KMS-11 (cell line): Measurements from ENCODE around the gene SCGB1D4.
"Not testable (repeated sequence)": the region's sequence is repeated elsewhere in the genome, so short reads cannot be mapped to it uniquely, and the experiment has no call there.

ENCODE experiments used
- H2AFZ ChIP-seq: fragments of 200-600 bp; sonication (generic); 2 replicates; pipeline ENCODE4 v1.6.1; 2016; ENCODE audit warnings: antibody characterized with exemption, mixed run types, low read depth
- H3K27ac ChIP-seq: fragments of 200-600 bp; sonication (generic); 2 replicates; pipeline ENCODE4 v1.6.1; 2016; ENCODE audit warnings: mild to moderate bottlenecking, mixed run types
- H3K27me3 ChIP-seq: fragments of 200-600 bp; sonication (generic); 2 replicates; pipeline ENCODE4 v1.6.1; 2017; ENCODE audit warnings: mild to moderate bottlenecking, low read depth, mixed run types, moderate library complexity; ENCODE audit not compliant: insufficient read depth
- H3K36me3 ChIP-seq: fragments of 200-600 bp; sonication (generic); 2 replicates; pipeline ENCODE4 v1.6.1; 2017; ENCODE audit warnings: mild to moderate bottlenecking, mixed run types; ENCODE audit not compliant: insufficient read depth
- H3K4me1 ChIP-seq: fragments of 200-600 bp; sonication (generic); 2 replicates; pipeline ENCODE4 v1.6.1; 2016; ENCODE audit warnings: mild to moderate bottlenecking, low read depth, mixed run types; ENCODE audit not compliant: poor library complexity, severe bottlenecking
- H3K4me2 ChIP-seq: fragments of 200-600 bp; sonication (generic); 2 replicates; pipeline ENCODE4 v1.7.0; 2016; ENCODE audit warnings: mild to moderate bottlenecking, mixed run types
- H3K4me3 ChIP-seq: fragments of 200-600 bp; sonication (generic); IDR thresholded peaks from 2 replicates; pipeline ENCODE4 v1.6.1; 2017; ENCODE audit warnings: low read depth, low read length, mixed read lengths; ENCODE audit not compliant: insufficient read depth
- H3K79me2 ChIP-seq: fragments of 200-600 bp; sonication (generic); 2 replicates; pipeline ENCODE4 v1.6.1; 2016; ENCODE audit warnings: low read depth, mixed run types; ENCODE audit not compliant: insufficient read depth
- H3K9ac ChIP-seq: fragments of 200-600 bp; sonication (generic); 2 replicates; pipeline ENCODE4 v1.6.1; 2016; ENCODE audit warnings: mild to moderate bottlenecking, mixed run types
- H4K20me1 ChIP-seq: fragments of 200-600 bp; sonication (generic); 2 replicates; pipeline ENCODE4 v1.6.1; 2016; ENCODE audit warnings: mild to moderate bottlenecking, mixed run types; ENCODE audit not compliant: insufficient read depth
- TF ChIP-seq, protein P1 (sequence below): fragments of 200-600 bp; sonication (generic); conservative IDR thresholded peaks from 2 replicates; pipeline ENCODE4 v1.6.1; 2017; ENCODE audit warnings: low read depth, mild to moderate bottlenecking, antibody characterized with exemption, low read length, moderate library complexity, mixed read lengths

SCGB1D4 gene

DNA sequence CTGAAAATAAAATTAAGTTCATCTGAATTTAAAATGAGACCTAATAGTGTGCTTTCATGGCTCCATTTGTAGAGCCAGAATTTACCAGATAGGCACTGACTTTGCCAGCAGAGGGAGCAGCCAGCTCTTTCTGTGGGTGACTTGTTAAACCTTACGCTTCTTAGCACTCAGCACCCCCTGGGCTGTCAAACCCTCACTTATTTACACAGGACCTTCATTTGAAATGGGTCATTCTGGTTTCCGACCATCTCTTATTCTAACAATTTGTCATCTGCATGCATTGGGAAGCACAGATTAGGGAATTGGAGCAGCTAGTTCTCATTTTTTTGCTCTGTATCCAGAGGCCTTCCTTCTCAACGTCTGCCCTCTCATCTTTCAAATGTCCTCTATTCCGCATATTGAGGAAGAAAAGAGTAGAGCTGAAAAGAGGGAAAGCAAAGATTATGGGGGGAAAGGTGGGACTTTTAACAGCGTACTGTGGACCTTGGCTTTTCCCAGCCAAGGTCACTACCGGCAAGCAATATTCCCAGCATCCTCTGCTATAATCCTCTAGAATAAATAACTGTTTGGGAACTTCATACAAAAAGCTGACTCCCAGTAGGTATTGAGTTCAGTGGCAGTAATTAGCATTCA lies 41.5 kb upstream of the SCGB1D4 start:
- H3K79me2 ChIP-seq = no peaks in the 10 kb centered on the region
- no peak overlapping the region for H3K27ac ChIP-seq
- H3K4me1 ChIP-seq = peaks cover 13% of the 10 kb centered on the region
- no peak overlapping the region for H3K9ac ChIP-seq
- H3K36me3 ChIP-seq = no peaks in the 10 kb centered on the region
- H3K4me3 ChIP-seq = no peak overlapping the region
- H4K20me1 ChIP-seq = no peaks in the 10 kb centered on the region
- H3K27me3 ChIP-seq = no peaks in the 10 kb centered on the region; the same call in 1 of the 2 replicates
- H3K4me2 ChIP-seq = no peak overlapping the region
- TF ChIP-seq, protein P1, sequence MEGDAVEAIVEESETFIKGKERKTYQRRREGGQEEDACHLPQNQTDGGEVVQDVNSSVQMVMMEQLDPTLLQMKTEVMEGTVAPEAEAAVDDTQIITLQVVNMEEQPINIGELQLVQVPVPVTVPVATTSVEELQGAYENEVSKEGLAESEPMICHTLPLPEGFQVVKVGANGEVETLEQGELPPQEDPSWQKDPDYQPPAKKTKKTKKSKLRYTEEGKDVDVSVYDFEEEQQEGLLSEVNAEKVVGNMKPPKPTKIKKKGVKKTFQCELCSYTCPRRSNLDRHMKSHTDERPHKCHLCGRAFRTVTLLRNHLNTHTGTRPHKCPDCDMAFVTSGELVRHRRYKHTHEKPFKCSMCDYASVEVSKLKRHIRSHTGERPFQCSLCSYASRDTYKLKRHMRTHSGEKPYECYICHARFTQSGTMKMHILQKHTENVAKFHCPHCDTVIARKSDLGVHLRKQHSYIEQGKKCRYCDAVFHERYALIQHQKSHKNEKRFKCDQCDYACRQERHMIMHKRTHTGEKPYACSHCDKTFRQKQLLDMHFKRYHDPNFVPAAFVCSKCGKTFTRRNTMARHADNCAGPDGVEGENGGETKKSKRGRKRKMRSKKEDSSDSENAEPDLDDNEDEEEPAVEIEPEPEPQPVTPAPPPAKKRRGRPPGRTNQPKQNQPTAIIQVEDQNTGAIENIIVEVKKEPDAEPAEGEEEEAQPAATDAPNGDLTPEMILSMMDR = peak; percentile 70
- no peak overlapping the region for H2AFZ ChIP-seq

DNA sequence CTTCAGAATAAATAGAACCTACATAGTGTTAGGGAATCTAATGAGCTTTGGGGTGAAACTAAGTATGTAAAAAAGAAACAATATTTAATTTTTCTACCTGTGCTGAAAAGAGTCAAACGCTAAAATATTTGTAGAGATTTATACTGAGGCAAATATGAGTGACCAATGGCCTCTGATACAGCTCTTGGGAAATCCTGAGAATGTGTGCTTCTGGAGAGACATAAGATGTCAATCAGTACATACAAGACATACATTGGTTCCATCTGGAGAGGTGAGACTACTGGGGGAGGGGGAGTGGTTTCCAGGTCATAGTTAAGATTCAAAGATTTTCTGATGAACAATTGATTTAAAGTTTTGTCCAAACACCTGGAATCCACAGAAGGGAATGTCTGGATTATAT lies 39.3 kb upstream of the SCGB1D4 start:
- H3K4me1 ChIP-seq = peaks cover 13% of the 10 kb centered on the region
- no peaks in the 10 kb centered on the region; the same call in 1 of the 2 replicates for H3K27me3 ChIP-seq
- H2AFZ ChIP-seq = peak overlapping the region; percentile 95; the same call in 1 of the 2 replicates
- no peak overlapping the region for H3K4me3 ChIP-seq
- no peak overlapping the region for H3K27ac ChIP-seq
- TF ChIP-seq, protein P1 = no peak
- no peaks in the 10 kb centered on the region for H3K36me3 ChIP-seq
- peak overlapping the region; percentile 45; the same call in 1 of the 2 replicates for H3K9ac ChIP-seq
- peak overlapping the region; percentile 64 for H3K4me2 ChIP-seq
- H4K20me1 ChIP-seq = no peaks in the 10 kb centered on the region
- H3K79me2 ChIP-seq = no peaks in the 10 kb centered on the region

DNA sequence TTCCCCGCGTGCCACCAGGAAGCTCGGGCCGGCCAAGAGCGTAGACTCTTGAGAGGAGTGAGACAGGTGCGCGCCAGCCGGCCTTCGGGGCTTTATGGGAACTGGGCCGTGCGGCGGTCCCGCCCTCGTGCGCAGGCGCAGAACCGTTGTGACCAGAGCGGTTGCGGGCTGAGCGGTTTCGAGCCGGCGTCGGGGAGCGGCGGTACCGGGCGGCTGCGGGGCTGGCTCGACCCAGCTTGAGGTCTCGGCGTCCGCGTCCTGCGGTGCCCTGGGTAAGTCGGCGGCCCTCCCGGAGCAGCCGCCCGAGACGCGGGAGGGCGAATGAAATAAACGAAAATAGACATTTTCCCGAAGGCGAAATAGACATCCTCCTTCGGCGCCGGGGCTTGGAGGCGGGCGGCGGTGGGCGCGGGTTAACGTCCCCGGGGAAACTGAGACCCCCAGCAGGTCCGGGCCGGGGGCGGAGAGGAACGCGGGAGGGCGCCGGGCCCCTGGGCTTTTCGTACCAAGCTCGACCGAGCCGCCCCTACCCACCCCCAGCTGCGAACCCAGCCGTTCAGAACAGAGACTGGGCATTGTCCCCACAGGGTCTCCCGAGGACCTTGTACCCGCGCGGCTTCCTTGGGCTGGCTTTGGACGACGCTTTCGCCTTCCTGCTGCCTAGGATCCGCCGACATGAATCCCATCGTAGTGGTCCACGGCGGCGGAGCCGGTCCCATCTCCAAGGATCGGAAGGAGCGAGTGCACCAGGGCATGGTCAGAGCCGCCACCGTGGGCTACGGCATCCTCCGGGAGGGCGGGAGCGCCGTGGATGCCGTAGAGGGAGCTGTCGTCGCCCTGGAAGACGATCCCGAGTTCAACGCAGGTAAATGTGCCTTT lies 38.7 kb upstream of the SCGB1D4 start, which contains the start of gene ASRGL1:
Gene ASRGL1 (plus strand): TSS at position 146 of the 879 bp plus-strand sequence. CDS start 530 bp downstream, at position 676.
- Histone ChIP-seq H3K4me3 (no peak within 1 kb of the TSS), H4K20me1 (no peaks in the 10 kb centered on the region), H3K36me3 (no peaks in the 10 kb centered on the region), H3K79me2 (no peaks in the 10 kb centered on the region), H3K27me3 (no peaks in the 10 kb centered on the region; the same call in 1 of the 2 replicates), H3K27ac (no peak within 1 kb of the TSS), H3K4me1 (peaks cover 13% of the 10 kb centered on the region), H2AFZ (peak within 1 kb of the TSS; percentile 95), H3K4me2 (peak within 1 kb of the TSS; percentile 64), H3K9ac (peak within 1 kb of the TSS; percentile 45; the same call in 1 of the 2 replicates)
- TF ChIP-seq, protein P1 = no peak

DNA sequence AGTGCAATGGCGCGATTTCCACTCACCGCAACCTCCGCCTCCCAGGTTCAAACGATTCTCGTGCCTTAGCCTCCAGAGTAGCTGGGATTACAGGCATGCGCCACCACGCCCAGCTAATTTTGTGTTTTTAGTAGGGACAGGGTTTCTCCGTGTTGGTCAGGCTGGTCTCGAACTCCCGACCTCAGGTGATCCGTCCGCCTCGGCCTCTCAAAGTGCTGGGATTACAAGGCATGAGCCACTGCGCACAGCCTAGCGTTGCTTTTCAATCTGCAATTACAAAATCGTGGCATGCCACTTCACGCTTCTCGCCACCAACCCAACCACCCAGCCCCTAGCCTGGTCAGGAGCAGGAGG lies 38.1 kb upstream of the SCGB1D4 start:
- Histone ChIP-seq H3K4me1 (peaks cover 13% of the 10 kb centered on the region), H2AFZ (peak overlapping the region; percentile 95), H3K4me2 (peak overlapping the region; percentile 64), H3K9ac (peak overlapping the region; percentile 45; the same call in 1 of the 2 replicates)
- not testable (repeated sequence) for H3K27me3 ChIP-seq, H3K27ac ChIP-seq, H3K4me3 ChIP-seq, H3K36me3 ChIP-seq, H4K20me1 ChIP-seq, H3K79me2 ChIP-seq
